Measurements from ENCODE around the gene CIAO3.

Gene CIAO3

DNA sequence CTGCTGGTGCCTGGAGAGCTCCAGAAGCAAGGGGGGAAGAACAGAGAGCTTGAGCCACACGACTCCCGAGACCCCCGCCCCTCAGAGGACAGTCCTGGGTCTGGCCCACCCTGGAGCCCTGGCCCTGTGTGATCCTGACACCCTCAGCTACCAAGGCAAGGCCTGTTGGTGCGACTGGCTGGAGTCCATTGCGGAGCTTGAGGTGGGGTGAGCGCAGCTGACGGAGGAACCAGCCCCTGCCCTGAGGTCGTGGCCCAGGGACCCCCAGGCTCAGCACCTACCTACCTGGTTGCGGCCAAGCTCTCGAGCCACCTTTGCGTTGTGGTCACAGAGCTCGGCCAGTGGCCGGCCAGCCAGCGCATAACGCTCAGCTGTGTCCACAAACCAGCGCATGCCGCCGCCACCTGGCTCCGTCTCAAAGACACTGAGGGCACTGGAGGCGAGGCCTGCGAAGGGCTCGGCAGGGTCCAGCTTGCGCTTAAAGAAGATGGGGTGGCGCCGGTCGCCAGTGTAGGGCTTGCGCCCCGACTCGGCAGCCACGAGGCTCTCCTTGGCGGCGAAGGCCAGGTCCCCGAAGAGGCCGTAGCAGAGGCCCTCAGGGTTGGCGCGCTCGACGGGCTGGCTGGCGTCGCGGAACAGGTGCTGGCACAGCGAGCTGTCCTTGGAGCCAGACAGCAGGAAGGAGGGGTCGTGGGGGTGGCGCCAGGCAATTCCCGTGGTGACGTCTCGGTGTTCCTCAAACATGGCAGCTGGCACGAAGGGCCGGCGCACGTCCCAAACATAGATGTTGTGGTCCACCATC is 54.1 kb downstream of the CIAO3 start:
- H3K4me3 ChIP-seq (replicated peaks; ENCODE audit: low read depth, low read length) = no peak overlapping the region
- DNase-seq (ENCODE audit: extremely low read depth, insufficient read length) = no peak
- TF ChIP-seq, protein P1, sequence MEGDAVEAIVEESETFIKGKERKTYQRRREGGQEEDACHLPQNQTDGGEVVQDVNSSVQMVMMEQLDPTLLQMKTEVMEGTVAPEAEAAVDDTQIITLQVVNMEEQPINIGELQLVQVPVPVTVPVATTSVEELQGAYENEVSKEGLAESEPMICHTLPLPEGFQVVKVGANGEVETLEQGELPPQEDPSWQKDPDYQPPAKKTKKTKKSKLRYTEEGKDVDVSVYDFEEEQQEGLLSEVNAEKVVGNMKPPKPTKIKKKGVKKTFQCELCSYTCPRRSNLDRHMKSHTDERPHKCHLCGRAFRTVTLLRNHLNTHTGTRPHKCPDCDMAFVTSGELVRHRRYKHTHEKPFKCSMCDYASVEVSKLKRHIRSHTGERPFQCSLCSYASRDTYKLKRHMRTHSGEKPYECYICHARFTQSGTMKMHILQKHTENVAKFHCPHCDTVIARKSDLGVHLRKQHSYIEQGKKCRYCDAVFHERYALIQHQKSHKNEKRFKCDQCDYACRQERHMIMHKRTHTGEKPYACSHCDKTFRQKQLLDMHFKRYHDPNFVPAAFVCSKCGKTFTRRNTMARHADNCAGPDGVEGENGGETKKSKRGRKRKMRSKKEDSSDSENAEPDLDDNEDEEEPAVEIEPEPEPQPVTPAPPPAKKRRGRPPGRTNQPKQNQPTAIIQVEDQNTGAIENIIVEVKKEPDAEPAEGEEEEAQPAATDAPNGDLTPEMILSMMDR (IDR thresholded peaks at IDR 0.05; ENCODE audit: insufficient read depth, low read length, poor library complexity, severe bottlenecking) = no peak
- peaks cover 34% of the 10 kb centered on the region for H3K36me3 ChIP-seq (ENCODE audit: control insufficient read depth, insufficient read depth, low read length)
- no peaks in the 10 kb centered on the region for H3K27me3 ChIP-seq (replicated peaks; ENCODE audit: control insufficient read depth, insufficient read depth, low read length)

DNA sequence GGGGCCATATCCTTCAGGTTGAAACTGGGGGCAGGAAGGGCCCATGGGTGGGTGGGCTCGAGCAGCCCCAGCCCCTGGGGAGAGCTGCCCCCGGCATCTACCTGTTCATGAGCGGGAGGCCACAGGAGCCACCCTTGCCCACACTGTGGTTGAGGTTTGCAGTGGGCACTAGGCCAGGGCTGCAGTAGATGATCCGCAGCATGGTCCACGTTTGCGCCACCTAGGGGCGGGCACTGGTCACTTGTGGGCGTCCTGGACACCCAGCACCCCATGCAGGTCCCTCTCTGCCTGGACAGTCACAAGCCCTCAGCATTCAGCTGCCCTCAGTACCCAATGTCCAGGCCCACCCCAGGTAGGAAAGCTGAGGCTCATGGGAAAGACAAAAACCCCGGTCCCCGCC is 54.8 kb downstream of the CIAO3 start:
- no peak for DNase-seq (ENCODE audit: extremely low read depth, insufficient read length)
- Histone ChIP-seq H3K36me3 (ENCODE audit: control insufficient read depth, insufficient read depth, low read length) (peaks cover 37% of the 10 kb centered on the region), H3K27me3 (replicated peaks; ENCODE audit: control insufficient read depth, insufficient read depth, low read length) (no peaks in the 10 kb centered on the region), H3K4me3 (replicated peaks; ENCODE audit: low read depth, low read length) (no peak overlapping the region)
- TF ChIP-seq, protein P1 (IDR thresholded peaks at IDR 0.05; ENCODE audit: insufficient read depth, low read length, poor library complexity, severe bottlenecking) = peak; percentile 11

DNA sequence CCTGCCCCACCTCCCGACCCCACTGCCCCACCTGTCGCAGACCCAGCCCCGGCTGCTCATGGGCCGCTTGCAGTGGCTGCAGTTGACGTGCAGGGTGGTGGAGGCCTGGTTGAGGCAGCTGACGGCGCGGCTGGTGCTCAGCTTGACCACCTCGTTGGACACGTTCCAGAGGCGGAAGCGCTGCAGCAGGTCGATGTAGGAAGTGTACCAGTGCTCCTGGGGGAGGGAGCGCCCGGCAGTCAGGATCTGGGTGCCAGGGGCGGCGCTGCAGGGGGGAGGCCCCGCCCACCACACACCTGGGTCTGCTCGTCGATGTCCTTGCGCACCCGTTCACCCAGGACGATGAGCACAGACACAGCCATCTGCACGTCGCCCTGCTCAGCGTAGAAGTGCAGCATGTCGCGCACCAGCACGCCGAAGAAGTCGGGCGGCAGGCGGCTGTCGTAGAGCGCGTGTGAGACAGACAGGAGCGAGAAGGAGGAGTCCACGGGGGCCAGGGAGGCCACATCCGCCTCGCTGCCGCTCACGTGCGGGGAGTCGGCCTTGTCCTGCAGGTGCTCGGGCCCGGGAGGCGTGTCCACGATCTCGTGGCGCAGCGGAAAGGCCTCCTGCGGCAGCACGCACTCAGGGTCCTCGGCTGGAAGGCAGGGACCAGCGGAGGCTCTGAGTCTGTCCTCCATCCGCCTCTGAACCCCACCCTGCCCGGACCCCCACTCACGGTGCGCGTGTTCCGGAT is 55.7 kb downstream of the CIAO3 start:
- H3K36me3 ChIP-seq (ENCODE audit: control insufficient read depth, insufficient read depth, low read length) = peaks cover 37% of the 10 kb centered on the region
- TF ChIP-seq, protein P1 (IDR thresholded peaks at IDR 0.05; ENCODE audit: insufficient read depth, low read length, poor library complexity, severe bottlenecking) = no peak
- H3K27me3 ChIP-seq (replicated peaks; ENCODE audit: control insufficient read depth, insufficient read depth, low read length) = no peaks in the 10 kb centered on the region
- DNase-seq (ENCODE audit: extremely low read depth, insufficient read length) = no peak
- H3K4me3 ChIP-seq (replicated peaks; ENCODE audit: low read depth, low read length) = no peak overlapping the region

DNA sequence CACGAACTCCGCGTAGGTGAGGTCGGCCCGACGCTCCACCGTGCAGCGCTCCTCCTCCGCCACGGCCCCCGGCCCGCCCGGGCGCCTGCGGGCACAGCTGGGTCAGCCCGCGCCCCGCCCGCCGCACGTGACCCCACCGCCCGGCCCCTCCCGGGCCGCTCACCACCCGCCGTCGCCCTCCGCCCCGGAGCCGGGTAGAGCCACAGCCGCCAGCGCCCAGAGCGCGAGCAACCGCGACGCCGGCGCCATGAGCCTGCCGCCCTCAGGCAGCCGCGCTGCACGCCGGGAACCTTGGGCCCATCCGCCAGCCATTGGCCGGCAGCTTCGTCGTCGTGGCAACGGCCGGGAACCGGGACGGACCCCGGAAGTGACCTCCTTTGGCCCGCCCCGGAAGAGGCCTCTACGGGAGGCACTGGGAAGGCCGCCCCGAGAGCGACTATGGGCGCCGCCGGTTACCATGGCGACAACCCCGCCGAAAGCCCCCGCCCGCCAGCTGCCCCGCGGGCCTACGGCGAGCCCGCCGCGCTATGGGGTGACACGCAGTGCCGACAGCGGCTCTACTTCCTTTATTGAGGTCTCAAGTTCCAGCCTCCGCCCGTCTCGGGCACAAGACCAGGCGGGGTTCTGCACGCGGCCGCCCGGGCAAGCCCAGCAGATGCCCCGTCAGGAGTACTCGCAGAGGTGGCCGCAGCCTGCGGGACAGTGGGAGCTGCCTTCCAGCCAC is 56.6 kb downstream of the CIAO3 start, which contains the start of gene JMJD8:
JMJD8 (minus strand) TSS at position 264 of the 724 bp plus-strand sequence; CDS start at position 249, 15 bp downstream.
- H3K4me3 ChIP-seq (replicated peaks; ENCODE audit: low read depth, low read length) = peak within 1 kb of the TSS; percentile 77
- TF ChIP-seq, protein P1 (IDR thresholded peaks at IDR 0.05; ENCODE audit: insufficient read depth, low read length, poor library complexity, severe bottlenecking) = no peak
- DNase-seq (ENCODE audit: extremely low read depth, insufficient read length) = peak; percentile 97
- no peaks in the 10 kb centered on the region for H3K27me3 ChIP-seq (replicated peaks; ENCODE audit: control insufficient read depth, insufficient read depth, low read length)
- H3K36me3 ChIP-seq (ENCODE audit: control insufficient read depth, insufficient read depth, low read length) = peaks cover 37% of the 10 kb centered on the region

DNA sequence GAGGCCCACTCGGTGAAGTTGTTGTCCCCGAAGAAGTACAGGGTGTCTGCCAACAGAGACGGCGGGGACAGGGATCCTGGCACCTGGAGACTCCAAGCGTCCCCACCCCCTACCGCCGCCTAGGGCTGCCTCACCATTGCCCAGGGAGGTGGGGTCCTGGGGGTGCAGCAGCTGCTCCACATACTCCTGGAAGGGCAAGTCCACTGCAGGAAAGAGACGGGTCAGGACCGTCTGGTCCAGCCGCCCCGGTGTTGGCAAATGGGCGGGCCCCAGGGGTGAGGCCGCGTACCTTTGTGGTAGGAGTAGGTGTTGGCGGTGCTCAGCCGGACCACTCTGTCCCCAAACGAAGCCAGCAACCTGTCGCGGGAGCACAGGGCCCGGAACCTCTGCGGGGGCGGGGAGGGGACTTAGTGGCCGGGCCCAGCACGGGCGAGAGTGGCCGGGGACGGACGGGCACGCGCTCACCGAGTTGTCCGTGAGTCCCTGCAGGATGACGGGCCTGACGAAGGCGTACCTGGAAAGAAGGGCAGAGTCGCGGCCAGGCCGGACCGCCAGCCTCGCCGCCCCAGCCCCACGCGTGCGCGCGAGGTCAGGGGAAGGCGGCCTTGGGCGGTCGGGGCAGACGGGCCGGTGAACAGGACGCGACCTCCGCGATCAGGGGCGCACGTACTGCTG is 57.3 kb downstream of the CIAO3 start:
- Histone ChIP-seq H3K36me3 (ENCODE audit: control insufficient read depth, insufficient read depth, low read length) (peaks cover 37% of the 10 kb centered on the region), H3K27me3 (replicated peaks; ENCODE audit: control insufficient read depth, insufficient read depth, low read length) (no peaks in the 10 kb centered on the region), H3K4me3 (replicated peaks; ENCODE audit: low read depth, low read length) (peak overlapping the region; percentile 77)
- TF ChIP-seq, protein P1 (IDR thresholded peaks at IDR 0.05; ENCODE audit: insufficient read depth, low read length, poor library complexity, severe bottlenecking) = no peak
- DNase-seq (ENCODE audit: extremely low read depth, insufficient read length) = no peak
